Tibial nerve (tissue), 3 donors: ENCODE data around the gene CCBE1.

ENCODE experiments used
- POLR2A ChIP-seq, 2 donors: fragments of 450-650 bp; IDR thresholded peaks; one replicate each; pipeline ENCODE4 v1.6.1; 2017; ENCODE audit warnings: antibody characterized with exemption in 2 of 2, mild to moderate bottlenecking in 2 of 2, moderate library complexity in 2 of 2
- TF ChIP-seq, protein P1 (sequence below), 5 experiments: fragments of 200-600 bp in 3 of 5; fragments of 450-650 bp in 2 of 5; sonication (generic) in 3 of 5; IDR thresholded peaks; one replicate each; pipeline ENCODE4 v1.5.1; 2016 to 2019; ENCODE audit warnings: antibody characterized with exemption in 5 of 5, mild to moderate bottlenecking in 3 of 5, moderate library complexity in 2 of 5

DNA sequence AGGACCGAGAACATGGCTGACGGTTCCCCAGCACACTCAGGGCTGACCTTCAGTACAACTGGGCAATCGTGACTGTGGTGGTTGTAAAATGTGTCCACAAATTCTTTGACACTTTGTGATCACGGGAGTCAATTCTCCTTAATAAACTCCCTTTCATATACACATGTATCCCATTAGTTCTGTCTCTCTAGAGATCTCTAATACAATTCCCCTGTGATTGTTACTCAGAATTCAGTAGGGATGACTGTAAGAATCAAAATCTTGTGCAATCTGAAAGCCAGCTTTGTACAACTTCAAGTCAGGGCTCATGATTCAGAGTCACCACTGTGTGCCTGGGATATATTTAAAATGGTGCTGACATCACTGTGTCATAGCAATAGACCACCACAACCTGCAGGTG lies 248.7 kb downstream of the CCBE1 start:
- TF ChIP-seq, protein P1, sequence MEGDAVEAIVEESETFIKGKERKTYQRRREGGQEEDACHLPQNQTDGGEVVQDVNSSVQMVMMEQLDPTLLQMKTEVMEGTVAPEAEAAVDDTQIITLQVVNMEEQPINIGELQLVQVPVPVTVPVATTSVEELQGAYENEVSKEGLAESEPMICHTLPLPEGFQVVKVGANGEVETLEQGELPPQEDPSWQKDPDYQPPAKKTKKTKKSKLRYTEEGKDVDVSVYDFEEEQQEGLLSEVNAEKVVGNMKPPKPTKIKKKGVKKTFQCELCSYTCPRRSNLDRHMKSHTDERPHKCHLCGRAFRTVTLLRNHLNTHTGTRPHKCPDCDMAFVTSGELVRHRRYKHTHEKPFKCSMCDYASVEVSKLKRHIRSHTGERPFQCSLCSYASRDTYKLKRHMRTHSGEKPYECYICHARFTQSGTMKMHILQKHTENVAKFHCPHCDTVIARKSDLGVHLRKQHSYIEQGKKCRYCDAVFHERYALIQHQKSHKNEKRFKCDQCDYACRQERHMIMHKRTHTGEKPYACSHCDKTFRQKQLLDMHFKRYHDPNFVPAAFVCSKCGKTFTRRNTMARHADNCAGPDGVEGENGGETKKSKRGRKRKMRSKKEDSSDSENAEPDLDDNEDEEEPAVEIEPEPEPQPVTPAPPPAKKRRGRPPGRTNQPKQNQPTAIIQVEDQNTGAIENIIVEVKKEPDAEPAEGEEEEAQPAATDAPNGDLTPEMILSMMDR (IDR thresholded peaks at IDR 0.05) = no peak
- no peak for TF ChIP-seq POLR2A (IDR thresholded peaks at IDR 0.05)
